ENCODE data around the gene SLCO6A1.

- TF ChIP-seq POLR2A (IDR thresholded peaks at IDR 0.05; ENCODE audit: low read depth, low read length) (no peak), PAX5 (IDR thresholded peaks at IDR 0.05; ENCODE audit: insufficient read depth, low read length, severe bottlenecking) (no peak)
Measured at GRCh38 chr5:102385365-102385764, 113.4 kb downstream of the SLCO6A1 start.

Measured in GM12891 (cell line).